DND-41 (cell line): Measurements from ENCODE around the gene ATXN1.

Source experiments
- ATAC-seq: fragments of 200-7000 bp; cut with Tn5 transposase; 3 replicates; pipeline ENCODE4 v1.9.1; 2021; ENCODE audit warnings: low read depth; ENCODE audit not compliant: insufficient read depth
- DNase-seq: peaks from one replicate; pipeline ENCODE4 v3.0.0-alpha.2; 2020
- H2AFZ ChIP-seq: 2 replicates; pipeline ENCODE4 v1.6.0; 2012; ENCODE audit warnings: low read depth, low read length
- H3K27ac ChIP-seq: 2 replicates; pipeline ENCODE4 v1.5.1; 2012; ENCODE audit warnings: low read length, inconsistent platforms
- H3K27me3 ChIP-seq: fragments of 200-600 bp; sonication (generic); 2 replicates; pipeline ENCODE4 v1.6.0; 2012; ENCODE audit warnings: low read length, mild to moderate bottlenecking, inconsistent platforms; ENCODE audit not compliant: insufficient read depth, poor library complexity
- H3K36me3 ChIP-seq: 2 replicates; pipeline ENCODE4 v1.5.1; 2012; ENCODE audit warnings: low read length, inconsistent platforms; ENCODE audit not compliant: insufficient read depth
- H3K4me1 ChIP-seq: 2 replicates; pipeline ENCODE4 v1.5.1; 2012; ENCODE audit warnings: mild to moderate bottlenecking, low read length; ENCODE audit not compliant: insufficient read depth
- H3K4me2 ChIP-seq: 2 replicates; pipeline ENCODE4 v1.6.0; 2012; ENCODE audit warnings: mild to moderate bottlenecking, moderate library complexity, low read length, inconsistent platforms; ENCODE audit not compliant: insufficient read depth
- H3K4me3 ChIP-seq, 2 experiments: fragments of 200-600 bp in 1 of 2; shearing (Covaris generic) in 1 of 2; 2 replicates each; pipeline ENCODE4 v1.5.1; 2012 to 2016; ENCODE audit warnings: inconsistent platforms in 2 of 2, low read length in 2 of 2, mild to moderate bottlenecking in 2 of 2, low read depth in 1 of 2, moderate library complexity in 1 of 2
- H3K79me2 ChIP-seq: 2 replicates; pipeline ENCODE4 v1.6.0; 2012; ENCODE audit warnings: low read length, inconsistent platforms; ENCODE audit not compliant: insufficient read depth
- H3K9ac ChIP-seq: 2 replicates; pipeline ENCODE4 v1.6.0; 2012; ENCODE audit warnings: low read depth, mild to moderate bottlenecking, inconsistent platforms, low read length, moderate library complexity
- H3K9me3 ChIP-seq: 2 replicates; pipeline ENCODE4 v1.5.1; 2012; ENCODE audit warnings: low read length, moderate library complexity, mild to moderate bottlenecking, inconsistent platforms; ENCODE audit not compliant: insufficient read depth, severe bottlenecking
- H4K20me1 ChIP-seq: 2 replicates; pipeline ENCODE4 v1.6.0; 2012; ENCODE audit warnings: low read length; ENCODE audit not compliant: insufficient read depth
- CTCF ChIP-seq: IDR thresholded peaks from 2 replicates; pipeline ENCODE4 v1.5.1; 2012; ENCODE audit warnings: borderline replicate concordance, low read length, moderate library complexity, mild to moderate bottlenecking; ENCODE audit not compliant: poor library complexity, severe bottlenecking; ENCODE audit errors: extremely low read depth
- EZH2 ChIP-seq: IDR thresholded peaks from 3 replicates; pipeline ENCODE4 v1.6.1; 2012; ENCODE audit warnings: borderline replicate concordance, low read depth, mild to moderate bottlenecking, moderate library complexity, low read length, inconsistent platforms; ENCODE audit not compliant: severe bottlenecking

The ATXN1 gene

DNA sequence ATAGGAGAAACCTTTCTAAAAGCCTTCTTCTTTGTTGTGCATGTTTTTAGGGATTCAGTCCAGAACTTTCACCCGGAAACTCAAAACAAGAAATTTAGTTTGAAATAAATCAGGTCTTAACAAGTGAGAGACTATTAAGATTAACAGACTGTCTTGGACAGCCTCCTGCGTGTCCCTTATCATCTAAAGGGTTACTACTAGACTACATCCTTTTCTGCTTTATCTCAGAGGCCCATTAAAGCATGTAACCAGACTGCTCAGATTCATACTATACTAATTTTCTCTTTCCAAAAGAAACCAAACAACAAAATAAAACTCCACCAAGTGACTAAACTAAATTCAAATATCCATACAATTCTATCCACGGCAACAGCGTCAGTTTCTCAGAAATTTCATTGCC, 349.1 kb downstream of the ATXN1 start:
- Histone ChIP-seq H4K20me1 (no peaks in the 10 kb centered on the region), H3K4me3 (no peak overlapping the region), H3K27me3 (no peaks in the 10 kb centered on the region), H3K36me3 (no peaks in the 10 kb centered on the region), H3K4me2 (no peak overlapping the region), H3K4me1 (no peaks in the 10 kb centered on the region), H3K79me2 (no peaks in the 10 kb centered on the region), H3K9me3 (no peaks in the 10 kb centered on the region), H3K27ac (no peak overlapping the region), H2AFZ (no peak overlapping the region), H3K9ac (no peak overlapping the region)
- no peak for TF ChIP-seq CTCF
- TF ChIP-seq EZH2 = no peak
- no peak for ATAC-seq
- no peak for DNase-seq

- Histone ChIP-seq H3K27ac (no peak overlapping the region), H3K4me1 (no peaks in the 10 kb centered on the region), H3K9me3 (no peaks in the 10 kb centered on the region), H3K79me2 (no peaks in the 10 kb centered on the region), H3K4me3 (no peak overlapping the region), H3K36me3 (no peaks in the 10 kb centered on the region), H4K20me1 (no peaks in the 10 kb centered on the region), H3K9ac (no peak overlapping the region), H3K4me2 (no peak overlapping the region), H2AFZ (no peak overlapping the region), H3K27me3 (no peaks in the 10 kb centered on the region)
- DNase-seq (peak; percentile 24), ATAC-seq (no peak)
- TF ChIP-seq EZH2 (no peak), CTCF (peak; percentile 72)
Observed at GRCh38 chr6:16409531-16410441, 351.5 kb downstream of the ATXN1 start.

DNA sequence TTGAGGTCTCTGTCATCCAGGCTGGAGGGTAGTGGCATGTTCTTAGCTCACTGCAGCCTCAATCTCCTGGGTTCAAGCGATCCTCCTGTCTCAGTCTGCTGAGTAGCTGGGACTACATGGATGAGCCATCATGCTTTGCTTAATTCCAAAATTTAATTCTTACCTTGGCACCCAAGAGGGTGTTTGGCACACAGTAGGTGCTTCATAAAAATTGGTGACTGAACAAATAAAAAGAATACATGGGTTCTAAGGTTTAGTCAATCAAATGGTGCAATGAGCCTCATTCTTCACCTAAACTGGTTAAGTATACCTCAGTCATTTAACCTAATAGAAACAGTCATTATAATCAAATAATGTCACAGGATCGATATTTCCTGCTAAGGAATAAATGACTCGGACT, 352.5 kb downstream of the ATXN1 start:
- Histone ChIP-seq H3K36me3 (no peaks in the 10 kb centered on the region), H3K4me1 (no peaks in the 10 kb centered on the region), H3K27me3 (no peaks in the 10 kb centered on the region), H3K79me2 (no peaks in the 10 kb centered on the region), H2AFZ (no peak overlapping the region), H3K9me3 (no peaks in the 10 kb centered on the region), H3K9ac (no peak overlapping the region), H3K4me3 (no peak overlapping the region), H4K20me1 (no peaks in the 10 kb centered on the region), H3K4me2 (no peak overlapping the region), H3K27ac (no peak overlapping the region)
- no peak for TF ChIP-seq CTCF
- TF ChIP-seq EZH2 = no peak
- no peak for DNase-seq
- ATAC-seq = no peak
